Tibial nerve (tissue), 3 donors: ENCODE results near the gene SPANXN2.

Source experiments
- CTCF ChIP-seq, 5 experiments: fragments of 200-600 bp in 3 of 5; fragments of 450-650 bp in 2 of 5; sonication (generic) in 3 of 5; IDR thresholded peaks; one replicate each; pipeline ENCODE4 v1.5.1; 2016 to 2019; ENCODE audit warnings: antibody characterized with exemption in 5 of 5, mild to moderate bottlenecking in 3 of 5, moderate library complexity in 2 of 5
- POLR2A ChIP-seq, 2 donors: fragments of 450-650 bp; IDR thresholded peaks; one replicate each; pipeline ENCODE4 v1.6.1; 2017; ENCODE audit warnings: antibody characterized with exemption in 2 of 2, mild to moderate bottlenecking in 2 of 2, moderate library complexity in 2 of 2

- TF ChIP-seq POLR2A (IDR thresholded peaks at IDR 0.05), result no peak
- no peak for TF ChIP-seq CTCF (IDR thresholded peaks at IDR 0.05)
These were observed 33.6 kb upstream of the SPANXN2 start for GRCh38 chrX:143754183-143754582.
